Left ventricle myocardium inferior (tissue), 1 donor: ENCODE data around the gene ITPKB. TPM values are rescaled to one million over a fixed set of nuclear protein-coding genes. Genes with fewer than 3 reads are reported as not detected.

Experiments used
- DNase-seq: peaks from one replicate; pipeline ENCODE4 v3.0.0-alpha.2; 2020
- H3K27ac ChIP-seq: fragments of 200-600 bp; replicated peaks from 2 replicates; pipeline ENCODE4 v1.8.0; 2021
- H3K27me3 ChIP-seq: fragments of 200-600 bp; 2 replicates; pipeline ENCODE4 v1.8.0; 2021; ENCODE audit warnings: low read depth
- H3K36me3 ChIP-seq: fragments of 200-600 bp; 2 replicates; pipeline ENCODE4 v1.8.0; 2021
- H3K4me1 ChIP-seq: fragments of 200-600 bp; 2 replicates; pipeline ENCODE4 v1.8.0; 2021
- H3K4me3 ChIP-seq: fragments of 200-600 bp; 2 replicates; pipeline ENCODE4 v1.8.0; 2021; ENCODE audit warnings: mild to moderate bottlenecking, moderate library complexity
- H3K9me3 ChIP-seq: fragments of 200-600 bp; replicated peaks from 2 replicates; pipeline ENCODE4 v1.8.0; 2021
- intact Hi-C: fragments of 100-400 bp; cut with micrococcal nuclease; formaldehyde crosslinking; loops from one replicate; pipeline ENCODE4 v1.11.0; 2022
- total RNA-seq: library from RNA; stranded (reverse); fragmentation: NEBNext Ultra II Directional; extraction: Animal tissue kit (Norgen Biotek cat#: 25700); gene quantifications from one replicate; pipeline ENCODE4 v1.2.1, GENCODE V29; 2021
- TF ChIP-seq, protein P1 (sequence below): fragments of 200-600 bp; IDR thresholded peaks from 2 replicates; pipeline ENCODE4 v1.8.0; 2021; ENCODE audit warnings: antibody characterized with exemption, mild to moderate bottlenecking, borderline replicate concordance
- donor health status: DM: no; HTN: yes; CAD: no; lungs with severe emphysema.

ITPKB gene
- total RNA-seq, 1 donor from 2014 or later, result 15.7 TPM

DNA sequence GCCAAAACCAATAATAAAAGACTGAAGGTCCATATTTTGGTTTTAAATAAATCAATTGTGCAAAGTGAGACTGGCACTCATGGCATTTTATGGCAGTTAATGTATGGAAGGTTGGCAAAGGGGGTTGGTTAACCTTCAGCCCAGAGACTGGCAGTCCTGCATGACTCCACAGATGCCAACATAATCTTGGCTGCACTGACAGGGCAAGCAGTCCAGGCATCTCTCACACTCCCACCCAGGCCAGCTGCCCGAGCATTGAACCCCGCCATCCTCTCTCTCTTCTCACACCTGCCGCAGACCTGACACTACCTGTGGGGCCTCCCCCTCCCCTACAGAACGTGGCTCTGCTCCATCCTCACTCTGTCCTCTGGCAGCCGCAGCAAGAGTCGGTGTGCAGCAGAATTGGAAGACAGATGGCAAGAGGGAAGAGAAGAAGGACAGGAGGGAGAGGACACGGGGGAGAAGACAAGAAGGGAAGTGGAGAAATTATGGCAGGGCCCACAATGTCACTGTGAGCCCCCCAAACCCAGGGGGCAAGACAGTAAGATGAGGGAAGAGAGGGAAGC lies 43.7 kb downstream of the ITPKB start:
- intact Hi-C loops, result no loop called here
- Histone ChIP-seq H3K36me3 (no peaks in the 10 kb centered on the region), H3K27me3 (no peaks in the 10 kb centered on the region), H3K4me1 (peaks cover 97% of the 10 kb centered on the region), H3K9me3 (no peaks in the 10 kb centered on the region), H3K4me3 (no peak overlapping the region), H3K27ac (peak overlapping the region; percentile 76)
- TF ChIP-seq, protein P1, sequence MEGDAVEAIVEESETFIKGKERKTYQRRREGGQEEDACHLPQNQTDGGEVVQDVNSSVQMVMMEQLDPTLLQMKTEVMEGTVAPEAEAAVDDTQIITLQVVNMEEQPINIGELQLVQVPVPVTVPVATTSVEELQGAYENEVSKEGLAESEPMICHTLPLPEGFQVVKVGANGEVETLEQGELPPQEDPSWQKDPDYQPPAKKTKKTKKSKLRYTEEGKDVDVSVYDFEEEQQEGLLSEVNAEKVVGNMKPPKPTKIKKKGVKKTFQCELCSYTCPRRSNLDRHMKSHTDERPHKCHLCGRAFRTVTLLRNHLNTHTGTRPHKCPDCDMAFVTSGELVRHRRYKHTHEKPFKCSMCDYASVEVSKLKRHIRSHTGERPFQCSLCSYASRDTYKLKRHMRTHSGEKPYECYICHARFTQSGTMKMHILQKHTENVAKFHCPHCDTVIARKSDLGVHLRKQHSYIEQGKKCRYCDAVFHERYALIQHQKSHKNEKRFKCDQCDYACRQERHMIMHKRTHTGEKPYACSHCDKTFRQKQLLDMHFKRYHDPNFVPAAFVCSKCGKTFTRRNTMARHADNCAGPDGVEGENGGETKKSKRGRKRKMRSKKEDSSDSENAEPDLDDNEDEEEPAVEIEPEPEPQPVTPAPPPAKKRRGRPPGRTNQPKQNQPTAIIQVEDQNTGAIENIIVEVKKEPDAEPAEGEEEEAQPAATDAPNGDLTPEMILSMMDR, result no peak
- DNase-seq, result no peak

DNA sequence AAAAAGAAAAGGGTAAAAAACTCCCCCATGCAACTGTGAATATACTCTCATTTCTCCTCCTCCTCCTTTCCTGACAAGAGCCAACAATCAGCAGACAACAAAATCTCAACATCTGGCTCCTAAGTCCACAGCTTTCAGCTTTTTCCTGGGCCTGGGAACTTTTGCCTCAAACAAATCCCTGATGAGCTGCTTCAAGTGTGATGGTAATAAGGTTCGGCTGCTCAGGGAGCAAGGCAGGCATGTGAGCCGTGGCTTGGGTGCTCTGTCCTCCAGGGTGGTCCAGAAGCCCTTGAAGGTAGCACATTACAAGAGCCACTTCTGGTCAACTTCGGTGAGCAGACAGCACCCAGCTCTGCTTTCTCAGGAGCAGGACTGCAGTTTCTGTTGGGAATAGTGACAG lies 46.3 kb downstream of the ITPKB start:
- H3K27me3 ChIP-seq, result no peaks in the 10 kb centered on the region
- H3K36me3 ChIP-seq, result no peaks in the 10 kb centered on the region
- peak overlapping the region; percentile 76 for H3K27ac ChIP-seq
- H3K9me3 ChIP-seq, result no peaks in the 10 kb centered on the region
- no peak for DNase-seq
- peaks cover 96% of the 10 kb centered on the region for H3K4me1 ChIP-seq
- TF ChIP-seq, protein P1, result no peak
- no peak overlapping the region for H3K4me3 ChIP-seq
- intact Hi-C loops, result no loop called here

DNA sequence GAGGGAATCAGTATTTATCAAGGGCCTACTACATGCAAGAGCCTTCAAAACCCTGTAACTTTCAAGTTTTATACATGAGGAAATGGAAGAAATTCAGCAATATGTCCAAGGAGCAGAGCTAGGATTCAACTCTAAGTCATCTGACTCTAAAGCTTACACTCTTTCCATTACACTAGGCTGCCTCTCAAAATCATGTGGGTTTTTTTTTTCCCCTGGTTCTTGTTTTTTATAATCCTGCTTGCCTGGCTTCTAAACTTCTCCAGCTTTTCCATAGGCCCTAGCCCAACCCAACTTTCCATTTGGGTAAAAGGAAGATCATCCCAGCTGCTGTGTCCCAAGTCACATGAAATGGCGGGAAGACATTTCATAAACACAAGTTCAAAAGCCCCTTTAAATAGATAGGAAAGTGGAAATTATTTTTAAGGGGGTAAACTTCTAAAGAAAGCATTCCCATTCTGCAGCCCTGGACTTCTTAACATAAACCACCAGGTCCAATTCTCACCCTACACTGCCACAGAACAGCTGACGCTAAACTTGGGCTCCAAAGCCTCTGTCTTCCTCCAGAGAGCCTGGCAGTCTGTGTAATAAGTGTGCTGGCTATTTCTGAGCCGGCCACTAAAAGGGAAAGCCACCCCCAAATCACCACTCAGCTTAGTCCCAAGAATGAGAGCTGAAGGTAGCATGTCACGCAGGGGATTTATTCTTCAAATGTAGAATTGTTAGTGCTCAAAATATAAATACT lies 46.9 kb downstream of the ITPKB start:
- Histone ChIP-seq H3K4me1 (peaks cover 96% of the 10 kb centered on the region), H3K9me3 (no peaks in the 10 kb centered on the region), H3K27ac (peak overlapping the region; percentile 76), H3K36me3 (no peaks in the 10 kb centered on the region), H3K4me3 (no peak overlapping the region), H3K27me3 (no peaks in the 10 kb centered on the region)
- intact Hi-C loops, result no loop called here
- DNase-seq, result no peak
- TF ChIP-seq, protein P1, result no peak

DNA sequence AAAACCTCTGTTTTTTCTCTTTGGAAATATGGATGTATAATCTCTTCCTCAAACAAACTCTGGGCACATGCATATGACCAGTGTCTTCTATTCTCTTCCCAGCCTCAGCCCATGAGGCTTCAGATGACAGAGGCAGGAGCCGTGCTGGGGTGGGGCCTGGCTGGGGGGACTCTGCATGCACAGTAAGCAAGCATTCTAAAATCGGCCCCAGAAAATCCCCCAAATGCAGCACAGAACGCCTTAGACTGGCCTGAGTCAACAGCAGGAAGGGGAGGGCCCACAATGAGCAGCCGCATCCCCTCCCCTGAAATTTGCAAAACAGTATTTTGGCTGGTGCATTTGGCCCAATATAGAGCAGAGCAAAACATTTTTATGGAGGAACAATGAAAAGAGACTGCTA lies 47.8 kb downstream of the ITPKB start:
- intact Hi-C loops, result no loop called here
- H3K27ac ChIP-seq, result peak overlapping the region; percentile 76
- no peak for DNase-seq

DNA sequence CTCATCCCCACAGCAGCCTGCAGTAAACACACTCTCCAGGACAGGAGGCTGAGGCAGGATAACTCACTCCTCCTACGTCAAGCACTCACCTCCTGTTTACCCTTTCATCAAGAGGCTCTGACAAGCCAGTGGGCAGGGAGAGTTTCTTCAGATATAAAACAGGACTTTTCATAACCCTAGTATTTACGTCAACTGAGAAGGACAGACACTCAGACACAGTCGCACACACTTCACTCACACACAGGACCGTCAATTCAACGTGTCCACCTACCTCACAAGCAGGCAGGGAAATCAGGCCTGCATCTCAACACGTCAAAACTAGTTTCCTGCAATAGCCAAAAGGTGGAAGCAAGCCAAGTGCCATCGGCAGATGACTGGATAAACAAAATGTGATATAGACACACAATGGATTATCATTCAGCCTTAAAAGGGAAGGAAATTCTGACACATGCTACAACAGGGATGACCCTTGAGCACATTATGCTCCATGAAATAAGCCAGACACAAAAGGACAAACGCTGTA lies 48.6 kb downstream of the ITPKB start:
- Histone ChIP-seq H3K27ac (peak overlapping the region; percentile 76), H3K36me3 (no peaks in the 10 kb centered on the region), H3K4me1 (peaks cover 98% of the 10 kb centered on the region), H3K27me3 (no peaks in the 10 kb centered on the region), H3K9me3 (no peaks in the 10 kb centered on the region), H3K4me3 (no peak overlapping the region)
- intact Hi-C loops, result no loop called here
- DNase-seq, result no peak
- TF ChIP-seq, protein P1, result no peak

More for the DNA sequence above, 47.8 kb downstream of the ITPKB start:
- Histone ChIP-seq H3K4me1 (peaks cover 96% of the 10 kb centered on the region), H3K4me3 (no peak overlapping the region), H3K9me3 (no peaks in the 10 kb centered on the region), H3K27me3 (no peaks in the 10 kb centered on the region), H3K36me3 (no peaks in the 10 kb centered on the region)
- TF ChIP-seq, protein P1, result no peak
